Suprapubic skin (tissue), 4 donors: ENCODE measurements around the gene EPHA10.

Experiments
- CTCF ChIP-seq, 2 donors: fragments of 200-600 bp in 1 of 2; fragments of 450-650 bp in 1 of 2; sonication (generic) in 1 of 2; IDR thresholded peaks; one replicate each; pipeline ENCODE4 v1.5.1; 2016 to 2019; ENCODE audit warnings: antibody characterized with exemption in 2 of 2, mild to moderate bottlenecking in 1 of 2, moderate library complexity in 1 of 2
- EP300 ChIP-seq: sonication (generic); formaldehyde crosslinking; IDR thresholded peaks from one replicate; pipeline ENCODE4 v1.6.1; 2017; ENCODE audit warnings: antibody characterized with exemption
- POLR2A ChIP-seq, 2 donors: fragments of 450-650 bp; IDR thresholded peaks; one replicate each; pipeline ENCODE4 v1.6.1; 2017; ENCODE audit warnings: antibody characterized with exemption in 2 of 2, mild to moderate bottlenecking in 2 of 2, moderate library complexity in 2 of 2
- POLR2AphosphoS5 ChIP-seq, 3 donors: sonication (generic); formaldehyde crosslinking; IDR thresholded peaks; one replicate each; pipeline ENCODE4 v1.6.1; 2017; ENCODE audit warnings: antibody characterized with exemption in 3 of 3

GRCh38 chr1:37672136-37672870, 92.6 kb downstream of the EPHA10 start:
- TF ChIP-seq CTCF (IDR thresholded peaks at IDR 0.05) = no peak
- TF ChIP-seq EP300 = no peak
- TF ChIP-seq POLR2AphosphoS5 (IDR thresholded peaks at IDR 0.05) = no peak
- no peak for TF ChIP-seq POLR2A (IDR thresholded peaks at IDR 0.05)
